Measurements from ENCODE around the gene RIPOR3. TPM values are rescaled to one million over a fixed set of nuclear protein-coding genes. Genes with fewer than 3 reads are reported as not detected.

RIPOR3 gene
- total and polyA plus RNA-seq, 9 of the 15 experiments (the other 6 are each of a cell fraction or from before 2014, with no cell fraction given): 3.3 to 62.7 (median 21.4) TPM

DNA sequence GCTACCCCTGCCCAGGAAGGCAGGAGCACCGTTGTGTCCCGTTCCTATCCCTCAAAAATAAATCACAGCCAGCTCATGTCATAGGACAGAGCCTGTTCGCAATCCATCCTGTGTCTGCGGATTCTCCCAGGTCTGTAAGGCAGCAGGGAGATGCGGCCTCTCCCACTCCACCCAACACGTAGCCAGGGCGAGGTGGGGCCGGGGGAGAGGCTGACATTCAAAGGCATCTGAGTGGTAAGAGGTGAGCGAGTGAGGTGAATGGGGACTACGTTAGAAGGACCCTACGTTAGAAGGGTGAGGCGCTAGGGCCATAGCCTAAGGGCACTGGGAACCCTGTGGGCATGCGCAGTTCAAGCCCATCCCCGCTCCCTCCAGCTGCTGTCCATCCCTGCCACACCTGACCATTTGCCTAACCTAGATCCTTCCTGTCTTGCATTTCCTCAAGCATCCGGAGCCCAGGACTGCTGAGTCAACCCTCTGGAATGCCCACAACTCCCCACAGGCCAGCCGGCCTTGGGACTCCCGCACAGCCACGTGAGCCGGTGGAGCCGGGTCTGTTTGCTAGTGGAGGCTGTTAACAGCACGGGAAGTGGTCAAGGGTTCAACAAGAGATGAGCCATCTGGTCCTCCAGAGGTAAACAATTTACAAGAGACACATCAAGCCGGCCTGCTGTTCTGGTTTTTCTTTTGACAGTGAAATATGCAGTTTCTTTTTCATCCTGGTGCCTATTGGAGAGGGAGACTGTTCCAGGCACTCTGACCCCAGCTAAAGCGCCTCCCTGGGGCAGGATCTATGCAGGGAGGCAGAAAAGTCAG, 45.9 kb downstream of the RIPOR3 start (continued):
- TF ChIP-seq, protein P1, sequence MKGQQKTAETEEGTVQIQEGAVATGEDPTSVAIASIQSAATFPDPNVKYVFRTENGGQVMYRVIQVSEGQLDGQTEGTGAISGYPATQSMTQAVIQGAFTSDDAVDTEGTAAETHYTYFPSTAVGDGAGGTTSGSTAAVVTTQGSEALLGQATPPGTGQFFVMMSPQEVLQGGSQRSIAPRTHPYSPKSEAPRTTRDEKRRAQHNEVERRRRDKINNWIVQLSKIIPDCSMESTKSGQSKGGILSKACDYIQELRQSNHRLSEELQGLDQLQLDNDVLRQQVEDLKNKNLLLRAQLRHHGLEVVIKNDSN (CRISPR knock-in tag; IDR thresholded peaks at IDR 0.05): peak; percentile 36; the same call in 1 of the 2 replicates
- TF ChIP-seq XRCC5 (IDR thresholded peaks at IDR 0.05; ENCODE audit: low read depth, low read length) (no peak), KAT2B (IDR thresholded peaks at IDR 0.05; ENCODE audit: low read depth, low read length) (no peak), ZNF76 (CRISPR knock-in tag; IDR thresholded peaks at IDR 0.05; ENCODE audit: borderline replicate concordance) (no peak), POLR2AphosphoS5 (IDR thresholded peaks at IDR 0.05; ENCODE audit: control insufficient read depth, insufficient read depth, low read depth, low read length) (no peak), BDP1 (IDR thresholded peaks at IDR 0.05; ENCODE audit: insufficient read depth, insufficient read length) (no peak), RBM15 (IDR thresholded peaks at IDR 0.05; ENCODE audit: insufficient read depth, low read length) (no peak)

GRCh38 chr20:50642288-50642803, 49.0 kb downstream of the RIPOR3 start:
- Histone ChIP-seq H2AFZ (ENCODE audit: low read depth, low read length) (no peak overlapping the region), H3K27me3 (ENCODE audit: control insufficient read depth in 2 of 2, insufficient read depth in 2 of 2, low read length in 2 of 2) (no peaks in the 10 kb centered on the region), H3K9me1 (ENCODE audit: control insufficient read depth, insufficient read depth, low read length) (peaks cover 3% of the 10 kb centered on the region), H3K27ac (ENCODE audit: extremely low read depth, low read depth, low read length) (no peak overlapping the region), H3K4me3 (no peak overlapping the region), H3K79me2 (ENCODE audit: control insufficient read depth, insufficient read depth, low read length) (peaks cover 41% of the 10 kb centered on the region), H3K9ac (ENCODE audit: insufficient read depth in 1 of 2, low read depth in 2 of 2, low read length in 2 of 2) (no peak overlapping the region), H3K4me2 (ENCODE audit: insufficient read depth, low read length) (no peak overlapping the region), H3K4me1 (replicated peaks in 1 of 2; ENCODE audit: control insufficient read depth in 2 of 2, insufficient read depth in 2 of 2, low read length in 2 of 2) (peaks cover 16 to 48% of the 10 kb centered on the region in 2 experiments), H3K9me3 (replicated peaks; ENCODE audit: control insufficient read depth, insufficient read depth, low read depth, low read length) (no peaks in the 10 kb centered on the region; the same call in 1 of the 2 replicates), H3K36me3 (ENCODE audit: control insufficient read depth, insufficient read depth, low read length) (peaks cover 6% of the 10 kb centered on the region; the same call in 2 of the 3 replicates), H4K20me1 (replicated peaks; ENCODE audit: control insufficient read depth, insufficient read depth, low read length) (peaks cover 3% of the 10 kb centered on the region; the same call in 1 of the 2 replicates)
- FAIRE-seq: no peak
- in situ Hi-C loops (cut with MboI) (no loop called here), intact Hi-C loops (cut with micrococcal nuclease) (no loop called here)
- ChIA-PET POLR2A (interaction anchor here (0.7 kb wide), 1 partner anchor 9 kb away, joined by 4 read pairs; no protein-coding TSS in a partner anchor), CTCF (ENCODE audit: low intra/inter-chr PET ratio) (no interaction called here)
- peak; percentile 11; the same call in 2 of the 3 replicates for ATAC-seq
- WGBS (ENCODE audit: insufficient coverage, low coverage, missing lambda C conversion rate): 24% methylated on average over 3 of the region's 4 CpGs
- DNase-seq (ENCODE audit: extremely low read depth in 1 of 4, low spot score in 3 of 4): peak in 2 of 4 experiments; percentile 31 to 50
- no TSS peak for BruUV-seq (replicated peaks)
- TF ChIP-seq JUNB (CRISPR knock-in tag; conservative IDR thresholded peaks at IDR 0.05): no peak
- TF ChIP-seq ZNF766 (CRISPR knock-in tag; conservative IDR thresholded peaks at IDR 0.05): no peak
- TF ChIP-seq TAL1 (IDR thresholded peaks at IDR 0.05): 0 out of 2 replicates have a peak, but pooled peaks have one; percentile 30
- no peak for TF ChIP-seq CSDE1 (IDR thresholded peaks at IDR 0.05)
- TF ChIP-seq KDM1A (IDR thresholded peaks at IDR 0.05): peak; percentile 92 to 93
- no peak for TF ChIP-seq GABPB2 (CRISPR knock-in tag; conservative IDR thresholded peaks at IDR 0.05)
- TF ChIP-seq STAT5B (CRISPR knock-in tag; IDR thresholded peaks at IDR 0.05): no peak
- TF ChIP-seq CBFA2T2 (conservative IDR thresholded peaks at IDR 0.05): peak; percentile 55
- peak; percentile 24; the same call in 1 of the 2 replicates for TF ChIP-seq TEAD4 (IDR thresholded peaks at IDR 0.05; ENCODE audit: low read length)
- TF ChIP-seq TEAD4 (CRISPR knock-in tag; IDR thresholded peaks at IDR 0.05; ENCODE audit: borderline replicate concordance): no peak
- no peak for TF ChIP-seq POU5F1 (IDR thresholded peaks at IDR 0.05; ENCODE audit: borderline replicate concordance, low read depth, low read length, partially characterized antibody)
- peak in 1 of 2 experiments; percentile 84; a peak in 3 of 4 replicates for TF ChIP-seq RCOR1 (IDR thresholded peaks at IDR 0.05; ENCODE audit: borderline replicate concordance in 1 of 2, low read depth in 2 of 2, low read length in 2 of 2)
- no peak for TF ChIP-seq ZKSCAN3 (CRISPR knock-in tag; IDR thresholded peaks at IDR 0.05)
- TF ChIP-seq SAFB (IDR thresholded peaks at IDR 0.05; ENCODE audit: borderline replicate concordance, low read depth, low read length): no peak
- no peak for TF ChIP-seq DDX20 (tag; IDR thresholded peaks at IDR 0.05; ENCODE audit: low read depth)

Data from K562 (cell line).